ENCODE measurements around the gene SPSB1.

SPSB1 gene

GRCh38 chr1:9250411-9251381 is 42.0 kb upstream of the SPSB1 start:
- H3K4me3 ChIP-seq (ENCODE audit: low read depth, low read length): no peak overlapping the region
- in situ Hi-C loops (cut with HindIII; ENCODE audit: low sequenced_read_pairs): no loop called here
- peak; percentile 39 for DNase-seq (ENCODE audit: low read depth, low spot score)
- TF ChIP-seq CTCF (IDR thresholded peaks at IDR 0.05; ENCODE audit: low read depth, low read length): no peak

- in situ Hi-C loops (cut with HindIII; ENCODE audit: low sequenced_read_pairs): no loop called here
- DNase-seq (ENCODE audit: low read depth, low spot score): no peak
- no peak overlapping the region for H3K4me3 ChIP-seq (ENCODE audit: low read depth, low read length)
- no peak for TF ChIP-seq CTCF (IDR thresholded peaks at IDR 0.05; ENCODE audit: low read depth, low read length)
Observed at GRCh38 chr1:9251501-9251900, 41.2 kb upstream of the SPSB1 start.

GRCh38 chr1:9253004-9253403 is 39.7 kb upstream of the SPSB1 start:
- in situ Hi-C loops (cut with HindIII; ENCODE audit: low sequenced_read_pairs): no loop called here
- no peak for DNase-seq (ENCODE audit: low read depth, low spot score)
- no peak overlapping the region for H3K4me3 ChIP-seq (ENCODE audit: low read depth, low read length)
- no peak for TF ChIP-seq CTCF (IDR thresholded peaks at IDR 0.05; ENCODE audit: low read depth, low read length)

GRCh38 chr1:9253453-9254105 is 39.1 kb upstream of the SPSB1 start:
- no peak for TF ChIP-seq CTCF (IDR thresholded peaks at IDR 0.05; ENCODE audit: low read depth, low read length)
- in situ Hi-C loops (cut with HindIII; ENCODE audit: low sequenced_read_pairs): no loop called here
- H3K4me3 ChIP-seq (ENCODE audit: low read depth, low read length): no peak overlapping the region
- DNase-seq (ENCODE audit: low read depth, low spot score): no peak

GRCh38 chr1:9256332-9256731 is 36.4 kb upstream of the SPSB1 start:
- no peak for TF ChIP-seq CTCF (IDR thresholded peaks at IDR 0.05; ENCODE audit: low read depth, low read length)
- H3K4me3 ChIP-seq (ENCODE audit: low read depth, low read length): no peak overlapping the region
- in situ Hi-C loops (cut with HindIII; ENCODE audit: low sequenced_read_pairs): no loop called here
- DNase-seq (ENCODE audit: low read depth, low spot score): no peak

GRCh38 chr1:9257851-9258250 is 34.8 kb upstream of the SPSB1 start:
- TF ChIP-seq CTCF (IDR thresholded peaks at IDR 0.05; ENCODE audit: low read depth, low read length): no peak
- no peak overlapping the region for H3K4me3 ChIP-seq (ENCODE audit: low read depth, low read length)
- DNase-seq (ENCODE audit: low read depth, low spot score): no peak
- in situ Hi-C loops (cut with HindIII; ENCODE audit: low sequenced_read_pairs): no loop called here
